Thyroid gland (tissue), 4 donors: Measurements from ENCODE around the gene SLC3A2. TPM values are rescaled to one million over a fixed set of nuclear protein-coding genes. Genes with fewer than 3 reads are reported as not detected.

Experiments used
- DNase-seq, 2 donors: peaks; one replicate each; pipeline ENCODE4 v3.0.0-alpha.2; 2019
- H3K27ac ChIP-seq, 3 donors: fragments of 200-600 bp; sonication (generic); 1 replicate in 2 of 3; 2 replicates in 1 of 3; pipeline ENCODE4 v1.5.1; 2016 to 2019; ENCODE audit warnings: mild to moderate bottlenecking in 1 of 3, moderate library complexity in 1 of 3
- H3K27me3 ChIP-seq: fragments of 200-600 bp; sonication (generic); one replicate; pipeline ENCODE4 v1.5.1; 2019
- H3K36me3 ChIP-seq, 2 donors: fragments of 200-600 bp; sonication (generic); one replicate each; pipeline ENCODE4 v1.5.1; 2016 to 2019
- H3K4me1 ChIP-seq, 2 donors: fragments of 200-600 bp; sonication (generic); one replicate each; pipeline ENCODE4 v1.5.1; 2017 to 2019
- H3K4me3 ChIP-seq, 3 donors: fragments of 200-600 bp; sonication (generic); replicated peaks in 1 of 3; 1 replicate in 2 of 3; 2 replicates in 1 of 3; pipeline ENCODE4 v1.5.1; 2016; ENCODE audit warnings: mild to moderate bottlenecking in 1 of 3
- H3K9me3 ChIP-seq: fragments of 200-600 bp; sonication (generic); one replicate; pipeline ENCODE4 v1.5.1; 2017
- POLR2A ChIP-seq, 2 donors: fragments of 450-650 bp; IDR thresholded peaks; one replicate each; pipeline ENCODE4 v1.6.1; 2017; ENCODE audit warnings: antibody characterized with exemption in 2 of 2, mild to moderate bottlenecking in 2 of 2, moderate library complexity in 1 of 2
- WGBS, 2 donors: methylation state at CpG; one replicate each; pipeline ENCODE4 v1.1.5; 2017; 5-methylcytosine and 5-hydroxymethylcytosine counted together
- intact Hi-C: fragments of 100-400 bp; cut with DNase I; formaldehyde crosslinking; loops from one replicate; pipeline ENCODE4 v1.15.1; 2023
- total RNA-seq, 4 donors: library from RNA; depleted of rRNA; stranded (reverse); fragments of >200 nt; gene quantifications; one replicate each; pipeline ENCODE4 v1.2.3, GENCODE V29; 2016
- TF ChIP-seq, protein P1 (sequence below), 6 experiments: fragments of 200-600 bp in 3 of 6; fragments of 450-650 bp in 3 of 6; sonication (generic) in 3 of 6; IDR thresholded peaks; one replicate each; pipeline ENCODE4 v1.5.1; 2016 to 2019; ENCODE audit warnings: antibody characterized with exemption in 6 of 6, mild to moderate bottlenecking in 2 of 6, inconsistent platforms in 1 of 6, moderate library complexity in 1 of 6

Gene SLC3A2
- total RNA-seq, 4 donors from 2014 or later, result 145 to 295 (median 159) TPM

DNA sequence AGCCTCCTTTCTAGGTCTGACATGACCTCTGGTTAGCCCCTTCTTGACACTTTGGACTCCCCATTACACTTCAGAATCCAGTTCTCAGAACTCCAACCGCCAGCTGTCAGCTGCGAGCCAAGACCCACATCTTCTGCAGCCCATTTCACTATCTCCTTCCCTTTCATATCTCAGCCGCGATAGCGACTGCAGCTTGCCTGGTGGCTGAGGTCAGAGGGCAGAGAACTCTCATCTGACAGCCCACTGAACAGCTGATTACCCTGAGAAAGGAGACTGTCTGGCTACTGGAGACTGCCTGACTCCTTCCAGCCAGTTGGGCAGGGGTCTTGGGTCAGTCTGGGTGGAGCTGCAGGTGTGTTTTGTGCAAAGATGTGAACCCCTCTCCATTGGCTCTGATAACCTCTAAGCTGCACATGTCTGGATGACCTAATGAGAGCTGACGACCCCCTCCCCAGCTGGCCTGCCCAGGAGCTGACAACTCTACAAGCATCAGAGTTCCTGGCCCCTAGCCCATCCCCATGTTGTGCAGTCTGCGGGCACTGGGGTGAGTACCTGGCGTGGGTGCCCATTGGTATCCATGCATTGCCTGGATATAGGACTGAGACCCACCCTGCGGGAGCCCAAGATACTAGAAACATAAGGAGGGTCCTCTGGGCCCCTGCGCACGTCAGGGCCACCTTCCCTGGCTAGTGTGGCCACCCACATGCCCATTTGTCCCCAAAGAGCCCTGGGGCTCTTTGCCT is 39.4 kb downstream of the SLC3A2 start:
- no peaks in the 10 kb centered on the region for H3K9me3 ChIP-seq
- H3K4me3 ChIP-seq, result no peak overlapping the region
- intact Hi-C loops, result no loop called here
- no peak for DNase-seq
- peaks cover 7% of the 10 kb centered on the region for H3K27me3 ChIP-seq
- no peak overlapping the region for H3K27ac ChIP-seq
- H3K36me3 ChIP-seq, result no peaks in the 10 kb centered on the region
- 81 to 88% methylated on average over 8 to 11 of the region's 11 CpGs for WGBS, 2 donors
- TF ChIP-seq POLR2A (IDR thresholded peaks at IDR 0.05), result no peak
- TF ChIP-seq, protein P1, sequence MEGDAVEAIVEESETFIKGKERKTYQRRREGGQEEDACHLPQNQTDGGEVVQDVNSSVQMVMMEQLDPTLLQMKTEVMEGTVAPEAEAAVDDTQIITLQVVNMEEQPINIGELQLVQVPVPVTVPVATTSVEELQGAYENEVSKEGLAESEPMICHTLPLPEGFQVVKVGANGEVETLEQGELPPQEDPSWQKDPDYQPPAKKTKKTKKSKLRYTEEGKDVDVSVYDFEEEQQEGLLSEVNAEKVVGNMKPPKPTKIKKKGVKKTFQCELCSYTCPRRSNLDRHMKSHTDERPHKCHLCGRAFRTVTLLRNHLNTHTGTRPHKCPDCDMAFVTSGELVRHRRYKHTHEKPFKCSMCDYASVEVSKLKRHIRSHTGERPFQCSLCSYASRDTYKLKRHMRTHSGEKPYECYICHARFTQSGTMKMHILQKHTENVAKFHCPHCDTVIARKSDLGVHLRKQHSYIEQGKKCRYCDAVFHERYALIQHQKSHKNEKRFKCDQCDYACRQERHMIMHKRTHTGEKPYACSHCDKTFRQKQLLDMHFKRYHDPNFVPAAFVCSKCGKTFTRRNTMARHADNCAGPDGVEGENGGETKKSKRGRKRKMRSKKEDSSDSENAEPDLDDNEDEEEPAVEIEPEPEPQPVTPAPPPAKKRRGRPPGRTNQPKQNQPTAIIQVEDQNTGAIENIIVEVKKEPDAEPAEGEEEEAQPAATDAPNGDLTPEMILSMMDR (IDR thresholded peaks at IDR 0.05), result no peak
- peaks cover 8 to 19% of the 10 kb centered on the region in 2 donors for H3K4me1 ChIP-seq

DNA sequence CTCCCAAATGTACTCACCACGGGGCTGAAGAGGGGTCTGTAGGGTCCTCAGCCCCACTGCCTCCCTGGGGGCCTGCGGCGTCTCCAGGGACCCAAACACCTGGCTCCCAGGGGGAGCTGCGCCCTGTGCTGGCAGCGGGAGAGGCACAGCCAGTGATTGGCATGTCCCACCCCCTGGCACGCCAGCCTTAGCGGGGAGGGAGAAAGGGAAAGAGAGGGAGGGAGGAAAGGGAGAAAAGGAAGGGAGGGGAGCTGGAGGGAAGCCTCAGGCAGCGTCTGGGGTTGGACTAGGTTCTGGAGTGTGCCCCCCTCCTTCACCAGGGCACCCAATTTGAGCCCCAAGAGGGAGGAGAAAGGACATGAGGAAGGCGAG is 40.5 kb downstream of the SLC3A2 start, which contains the start of gene CHRM1:
TSS of gene CHRM1 (minus strand) at position 163 of the 372 bp plus-strand sequence. CDS start 10,263 bp downstream, outside the sequence.
- peaks cover 8 to 25% of the 10 kb centered on the region in 2 donors for H3K4me1 ChIP-seq
- no peaks in the 10 kb centered on the region for H3K36me3 ChIP-seq
- peaks cover 8% of the 10 kb centered on the region for H3K27me3 ChIP-seq
- WGBS, 2 donors, result 16 to 23% methylated on average over 9 of the region's 9 CpGs
- no peak within 1 kb of the TSS for H3K27ac ChIP-seq
- intact Hi-C loops, result no loop called here
- no peak for DNase-seq
- TF ChIP-seq, protein P1 (IDR thresholded peaks at IDR 0.05), result no peak
- TF ChIP-seq POLR2A (IDR thresholded peaks at IDR 0.05), result no peak
- H3K9me3 ChIP-seq, result no peaks in the 10 kb centered on the region
- H3K4me3 ChIP-seq, result no peak within 1 kb of the TSS

DNA sequence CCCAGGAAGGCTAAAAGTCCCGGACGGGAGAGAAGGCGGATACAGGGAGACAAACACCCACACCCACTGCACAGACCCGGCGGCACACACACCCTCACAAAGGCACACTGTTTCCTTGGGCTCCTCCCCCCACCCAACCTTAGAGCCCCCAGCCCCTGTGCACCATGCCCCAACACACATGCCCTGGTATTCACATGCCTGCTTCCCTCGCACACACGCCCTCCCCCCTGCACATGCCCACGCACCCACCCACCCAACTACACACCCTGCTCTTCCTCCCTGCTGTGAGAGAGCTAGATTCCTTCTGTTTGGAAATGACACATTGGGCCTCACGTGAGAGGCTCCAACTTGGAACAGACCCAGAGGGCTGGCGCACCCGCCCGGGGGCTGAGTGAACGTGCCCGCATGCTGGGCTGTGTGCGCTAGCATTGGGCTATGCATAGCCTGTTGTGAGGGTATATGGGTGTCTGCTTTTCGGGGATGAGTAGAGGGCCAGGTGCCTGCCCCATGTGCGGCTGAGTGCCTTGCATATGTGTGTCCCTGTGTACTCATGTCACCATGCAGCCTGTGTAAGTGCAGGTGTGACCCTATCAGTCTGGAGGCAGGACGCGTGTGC is 41.0 kb downstream of the SLC3A2 start:
- 17% methylated on average over 17 to 19 of the region's 19 CpGs for WGBS, 2 donors
- H3K4me1 ChIP-seq, result peaks cover 8 to 30% of the 10 kb centered on the region in 2 donors
- H3K36me3 ChIP-seq, result no peaks in the 10 kb centered on the region
- no peaks in the 10 kb centered on the region for H3K9me3 ChIP-seq
- no peak overlapping the region for H3K4me3 ChIP-seq
- TF ChIP-seq, protein P1 (IDR thresholded peaks at IDR 0.05), result no peak
- TF ChIP-seq POLR2A (IDR thresholded peaks at IDR 0.05), result no peak
- no peak overlapping the region for H3K27ac ChIP-seq
- H3K27me3 ChIP-seq, result peaks cover 13% of the 10 kb centered on the region
- intact Hi-C loops, result no loop called here
- peak; percentile 50 to 53 for DNase-seq

DNA sequence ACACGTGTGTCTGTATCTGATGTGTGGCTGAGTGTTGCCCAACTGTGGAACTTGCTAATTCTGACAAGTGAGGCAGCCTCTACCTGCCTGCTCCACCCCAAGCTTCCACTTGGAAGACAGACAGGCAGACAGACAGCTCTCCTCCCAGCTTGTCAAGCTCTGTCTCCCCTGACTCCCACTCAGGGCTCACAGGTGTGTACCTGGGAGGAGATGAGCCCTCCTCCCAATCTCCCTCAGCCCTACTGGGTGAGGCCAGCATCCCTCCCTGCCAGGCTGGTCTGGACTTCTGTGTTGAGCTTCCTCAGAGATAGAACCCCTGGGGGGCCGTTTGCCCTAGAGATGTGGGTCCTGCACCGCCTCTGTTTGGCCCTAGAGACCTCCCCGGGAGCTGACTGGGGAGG is 41.5 kb downstream of the SLC3A2 start:
- no peak overlapping the region for H3K4me3 ChIP-seq
- TF ChIP-seq, protein P1 (IDR thresholded peaks at IDR 0.05), result no peak
- no peak for TF ChIP-seq POLR2A (IDR thresholded peaks at IDR 0.05)
- peaks cover 8 to 34% of the 10 kb centered on the region in 2 donors for H3K4me1 ChIP-seq
- no peak overlapping the region for H3K27ac ChIP-seq
- H3K9me3 ChIP-seq, result no peaks in the 10 kb centered on the region
- H3K27me3 ChIP-seq, result peaks cover 18% of the 10 kb centered on the region
- WGBS, 2 donors, result 44 to 56% methylated on average over 1 to 4 of the region's 4 CpGs
- intact Hi-C loops, result no loop called here
- H3K36me3 ChIP-seq, result no peaks in the 10 kb centered on the region
- DNase-seq, result no peak
